Measurements from ENCODE around the gene CASTOR1.
"Not testable (repeated sequence)": the region's sequence is repeated elsewhere in the genome, so short reads cannot be mapped to it uniquely, and the experiment has no call there.

Gene CASTOR1
- long read RNA-seq, donor 1, partial matches to known transcripts, result 8 of 14 reads
- long read RNA-seq, donor 1, other reads (novel, unspliced or antisense), result 0 of 14 reads
- long read RNA-seq, donor 2, partial matches to known transcripts, result 0 of 1 reads
- long read RNA-seq, donor 2, other reads (novel, unspliced or antisense), result 0 of 1 reads
- long read RNA-seq, donor 3, partial matches to known transcripts, result 0 of 3 reads
- long read RNA-seq, donor 3, other reads (novel, unspliced or antisense), result 0 of 3 reads
- long read RNA-seq, donor 4, partial matches to known transcripts, result 0 of 4 reads
- long read RNA-seq, donor 4, other reads (novel, unspliced or antisense), result 0 of 4 reads
- long read RNA-seq, donor 5, partial matches to known transcripts, result 0 of 3 reads
- long read RNA-seq, donor 5, other reads (novel, unspliced or antisense), result 0 of 3 reads
- long read RNA-seq, donor 6, transcript CASTOR1-202 (9 exons, 1,623 nt), result major isoform, 5 of 7 reads
- long read RNA-seq, donor 6, partial matches to known transcripts, result 0 of 7 reads
- long read RNA-seq, donor 6, other reads (novel, unspliced or antisense), result 0 of 7 reads
- long read RNA-seq, donor 7, partial matches to known transcripts, result 0 of 2 reads
- long read RNA-seq, donor 7, other reads (novel, unspliced or antisense), result 0 of 2 reads
- long read RNA-seq, donor 8, partial matches to known transcripts, result 5 of 9 reads
- long read RNA-seq, donor 8, other reads (novel, unspliced or antisense), result 0 of 9 reads

DNA sequence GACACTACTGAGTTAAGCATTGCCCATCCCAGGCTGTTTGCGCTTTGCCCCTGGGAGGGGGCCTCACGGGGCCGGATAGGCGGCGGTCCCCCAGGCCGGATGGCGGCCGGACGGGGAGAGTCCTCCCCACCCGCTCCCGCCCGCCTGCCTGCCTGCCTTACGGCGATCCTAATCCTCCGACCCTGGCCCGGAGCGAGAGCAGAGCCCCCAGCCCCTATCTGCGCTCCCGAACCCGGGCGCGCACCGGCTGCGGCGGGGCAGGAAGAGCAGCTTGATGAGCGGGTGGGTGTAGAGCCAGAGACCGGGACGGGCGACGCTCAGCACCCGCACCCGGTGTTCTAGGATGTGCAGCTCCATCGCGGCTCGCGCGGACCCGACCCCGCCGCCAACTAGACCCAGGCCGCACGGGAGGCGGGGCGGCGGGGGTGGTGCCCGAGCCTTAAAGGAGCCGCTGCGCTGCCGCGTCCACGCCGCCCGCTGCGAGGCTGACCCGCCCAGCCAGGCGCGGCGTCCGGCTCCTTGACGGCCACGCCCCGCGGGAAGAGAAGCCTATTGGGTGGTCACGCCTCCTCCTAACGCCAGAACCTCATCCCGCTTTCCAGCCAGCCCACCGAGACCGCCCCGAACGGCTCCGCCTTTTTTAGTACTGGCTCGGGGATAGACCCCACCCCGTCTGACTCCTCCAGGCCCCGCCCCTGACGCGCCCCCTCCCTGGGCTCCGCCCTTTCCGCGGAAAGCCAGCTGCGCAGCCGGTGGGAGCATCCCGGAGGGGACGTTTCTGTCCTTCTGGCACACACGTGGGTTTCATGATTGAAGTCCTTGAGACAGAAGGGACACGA lies at the start of gene CASTOR1:
Gene CASTOR1, minus strand, starts transcription at position 365 of the 839 bp plus-strand sequence. Its CDS starts 8 bp downstream, at position 357.
- peak; percentile 97 for DNase-seq

GRCh38 chr22:30338802-30339201 lies 49.5 kb upstream of the CASTOR1 start:
- no peak for DNase-seq

GRCh38 chr22:30338341-30338740 lies 49.0 kb upstream of the CASTOR1 start:
- DNase-seq, result not testable (repeated sequence)

DNA sequence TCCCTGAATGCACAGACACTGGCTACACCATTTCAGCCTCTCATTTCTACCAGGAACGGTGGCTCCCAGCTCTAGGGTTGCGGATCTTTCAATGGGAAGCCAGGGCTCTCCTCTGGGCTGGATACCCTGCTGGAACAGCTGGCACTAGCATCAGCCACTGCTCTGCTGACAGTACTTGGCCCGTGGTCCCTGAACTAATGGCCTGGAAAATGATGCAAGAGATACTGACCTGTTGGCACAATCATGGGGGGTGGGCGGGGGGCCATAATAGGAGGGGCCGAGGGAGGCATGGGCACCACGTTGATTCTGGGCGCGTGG lies 48.1 kb upstream of the CASTOR1 start:
- no peak for DNase-seq

DNA sequence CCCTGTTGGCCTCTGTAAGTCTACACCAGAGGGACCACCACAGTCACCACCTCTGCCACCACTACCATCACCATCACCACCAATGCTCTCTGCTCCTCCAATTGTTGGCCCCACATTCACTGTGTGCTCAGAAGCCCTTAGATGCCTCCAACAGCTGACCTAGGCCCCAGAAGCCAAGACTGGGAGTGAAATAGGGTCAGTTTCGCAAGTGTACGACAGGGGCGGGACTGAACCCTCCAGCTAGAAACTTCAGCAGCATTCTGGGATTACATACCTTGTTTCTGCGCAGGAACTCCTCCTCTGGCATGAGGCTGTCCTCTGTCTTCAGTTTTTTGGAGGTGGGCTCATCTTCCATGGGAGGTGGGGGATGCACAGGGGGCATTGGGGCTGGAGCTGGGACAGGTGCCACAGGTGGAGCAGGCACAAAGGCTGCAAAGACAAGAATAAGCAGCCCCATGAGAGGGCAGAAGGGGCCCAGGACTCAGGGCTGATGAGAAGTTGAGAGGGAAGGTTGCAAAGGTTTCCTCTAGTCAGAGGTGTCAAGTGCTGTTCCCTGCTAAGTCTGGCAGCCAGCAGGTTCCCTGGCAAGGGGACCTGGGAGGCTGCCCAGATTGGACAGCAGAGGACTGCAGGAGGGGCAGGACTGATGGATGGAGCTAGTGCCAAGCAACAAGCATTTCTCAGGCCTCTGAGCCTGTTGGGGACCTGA lies 47.6 kb upstream of the CASTOR1 start:
- DNase-seq, result no peak

DNA sequence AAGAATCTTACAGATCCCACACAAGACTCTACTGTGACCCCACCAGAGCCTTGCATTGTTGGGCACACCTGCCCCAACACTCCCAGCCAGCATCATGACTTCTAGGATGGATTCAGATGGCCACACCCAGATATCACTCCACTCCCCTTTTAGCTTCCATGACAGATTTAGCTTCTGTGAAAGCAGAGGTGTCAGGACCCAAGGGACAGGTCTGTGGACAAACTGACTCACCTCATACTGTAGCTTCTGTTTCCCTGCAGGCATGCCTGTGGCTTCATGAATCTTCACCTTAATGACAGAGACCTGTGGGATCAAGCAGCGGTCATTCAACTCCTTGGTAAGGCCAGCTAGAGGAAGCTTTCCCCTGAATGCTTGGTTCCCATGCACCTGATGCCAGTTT lies 45.9 kb upstream of the CASTOR1 start:
- DNase-seq, result no peak

- DNase-seq, result no peak
Measured at GRCh38 chr22:30334646-30335045, 45.3 kb upstream of the CASTOR1 start.

DNA sequence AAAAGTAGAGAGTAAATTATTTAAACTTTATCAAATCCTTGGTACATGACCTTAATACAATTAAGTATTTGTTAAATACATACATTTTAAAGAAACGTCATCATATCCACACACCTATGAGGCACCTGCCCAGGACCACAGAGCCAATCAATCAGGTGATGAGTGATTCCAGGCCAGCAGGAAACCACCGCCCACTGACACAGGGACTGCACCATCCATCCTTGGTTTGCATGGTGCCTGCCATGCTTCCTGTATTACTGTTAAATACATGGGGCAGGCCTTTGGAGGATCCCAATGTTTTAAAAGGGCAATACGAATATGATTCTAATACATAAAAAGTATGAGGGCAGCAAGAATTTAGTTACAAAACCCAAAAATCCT lies 44.4 kb upstream of the CASTOR1 start:
- no peak for DNase-seq

DNA sequence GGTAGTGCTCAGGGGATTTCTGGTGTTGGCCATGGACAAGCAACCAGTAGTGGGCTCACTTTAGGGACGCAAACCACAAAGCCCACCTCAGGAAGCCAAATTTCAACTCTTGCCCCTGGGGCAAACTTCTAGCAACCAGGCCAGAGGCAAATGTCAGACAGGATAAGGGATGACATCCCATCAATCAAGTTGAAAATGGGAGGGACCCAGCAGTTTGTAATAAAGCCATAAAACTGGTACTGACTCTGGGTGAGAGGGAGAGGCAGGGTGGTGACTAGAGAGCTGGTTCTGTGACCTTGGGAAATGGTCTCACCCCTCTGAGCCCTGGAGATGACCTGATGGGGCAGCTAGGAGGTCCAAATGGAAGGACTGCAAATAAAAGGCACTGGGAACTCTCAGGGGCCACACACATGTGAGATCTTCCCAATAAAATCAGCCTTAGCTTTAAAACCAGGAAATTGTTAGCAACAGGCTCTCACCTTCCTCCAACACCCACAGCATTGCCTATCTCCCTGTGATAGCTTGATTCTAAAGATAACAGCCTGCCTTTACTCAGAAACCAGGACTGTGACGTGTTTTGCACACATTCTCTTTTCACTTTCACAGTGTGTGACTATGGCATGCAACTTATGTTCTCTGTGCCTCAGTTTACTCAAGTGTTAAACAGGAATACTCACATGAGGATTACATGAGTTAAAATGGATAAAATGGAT lies 43.8 kb upstream of the CASTOR1 start:
- DNase-seq, result no peak

GRCh38 chr22:30332551-30332950 lies 43.2 kb upstream of the CASTOR1 start:
- DNase-seq, result no peak

GRCh38 chr22:30328466-30329049 lies 39.3 kb upstream of the CASTOR1 start:
- no peak for DNase-seq

- DNase-seq, result no peak
Measured at GRCh38 chr22:30327864-30328345, 38.6 kb upstream of the CASTOR1 start.

GRCh38 chr22:30326706-30327362 lies 37.5 kb upstream of the CASTOR1 start, which contains the start of gene TBC1D10A:
TSS of gene TBC1D10A (minus strand) at chr22:30326941. CDS start at chr22:30326881, 60 bp downstream.
- DNase-seq, result peak; percentile 89

DNA sequence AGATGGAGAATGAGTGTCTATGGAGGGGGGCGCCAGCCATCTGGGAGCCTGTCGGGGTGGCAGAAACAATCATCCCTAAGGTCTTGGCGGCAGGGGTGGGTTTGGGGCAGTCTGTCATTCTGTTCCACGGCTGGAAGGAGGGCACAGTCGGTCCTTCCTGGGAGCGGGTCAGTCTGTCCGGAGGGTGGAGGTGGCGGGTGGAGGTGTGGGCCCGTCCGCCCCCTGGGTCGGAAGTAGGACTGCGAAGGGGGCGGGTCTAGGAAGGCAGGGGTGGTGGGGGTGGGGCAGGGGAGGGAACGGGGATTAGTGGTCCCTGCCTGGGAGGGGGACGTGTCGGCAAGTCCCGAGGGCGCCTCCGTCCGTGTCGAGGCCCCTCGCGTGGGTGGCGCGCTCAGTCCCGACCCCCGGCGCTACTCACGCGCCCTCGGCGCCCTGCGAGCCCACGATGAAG lies 37.0 kb upstream of the CASTOR1 start:
- DNase-seq, result no peak

GRCh38 chr22:30325724-30326254 lies 36.5 kb upstream of the CASTOR1 start:
- no peak for DNase-seq

DNA sequence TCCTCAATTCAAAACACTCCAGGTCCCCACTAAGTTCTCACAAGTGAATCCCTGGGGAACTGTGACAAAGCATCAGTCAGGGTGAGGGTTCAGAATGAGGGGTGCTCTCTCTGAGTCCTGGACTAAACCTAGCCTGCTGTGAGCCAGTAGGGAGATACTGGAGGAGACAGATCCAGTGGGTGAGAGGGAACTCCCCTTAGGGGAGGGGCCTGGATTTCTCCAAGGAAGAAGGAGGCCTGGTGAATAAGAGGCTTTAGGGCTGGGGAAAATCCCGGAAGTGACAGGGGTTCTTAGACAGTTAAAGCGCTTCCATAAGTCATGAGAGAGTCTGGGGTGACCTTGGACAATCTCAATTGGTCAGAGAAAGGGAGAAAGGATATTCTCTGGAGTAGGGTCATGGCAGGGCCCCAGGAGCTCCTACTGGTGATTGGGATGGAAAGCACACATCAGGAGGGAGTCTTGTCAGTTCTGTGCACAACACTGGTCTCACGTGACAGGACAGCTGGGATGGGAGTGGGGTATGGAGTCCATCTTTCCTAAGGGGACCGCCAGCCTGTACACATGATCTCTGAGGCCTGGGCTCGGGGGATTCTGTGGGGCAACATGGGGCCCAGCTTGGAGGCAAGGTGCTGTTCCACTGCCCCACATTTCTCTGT lies 35.9 kb upstream of the CASTOR1 start:
- DNase-seq, result no peak

GRCh38 chr22:30324014-30324730 lies 34.9 kb upstream of the CASTOR1 start:
- no peak for DNase-seq

GRCh38 chr22:30323246-30323645 lies 33.9 kb upstream of the CASTOR1 start:
- no peak for DNase-seq

GRCh38 chr22:30321461-30321860 lies 32.2 kb upstream of the CASTOR1 start:
- DNase-seq, result no peak

All from right kidney (tissue), 9 donors.